ENCODE results near the gene TUSC2. TPM values are rescaled to one million over a fixed set of nuclear protein-coding genes. Genes with fewer than 3 reads are reported as not detected.

The TUSC2 gene
- total RNA-seq, 1 experiment from 2014 or later: 33.5 TPM

- peak overlapping the region; percentile 72 for H3K9ac ChIP-seq (ENCODE audit: extremely low read depth, insufficient read length, low read length)
- peak overlapping the region; percentile 85 to 97 for H3K4me3 Mint-ChIP-seq
These were observed 8.0 kb downstream of the TUSC2 start for GRCh38 chr3:50319894-50320625.

More at GRCh38 chr3:50319894-50320625, 8.0 kb downstream of the TUSC2 start:
- H4K5ac ChIP-seq (ENCODE audit: insufficient read length, low read depth, low read length): no peak overlapping the region
- no peak overlapping the region for H3T11ph ChIP-seq (ENCODE audit: low read length)
- no peak overlapping the region for H3K56ac ChIP-seq (ENCODE audit: insufficient read length, low read depth, low read length)
- no peaks in the 10 kb centered on the region for H3K79me1 ChIP-seq (ENCODE audit: insufficient read depth, low read depth, low read length, poor library complexity, severe bottlenecking)
- no peak overlapping the region for H2AK5ac ChIP-seq (ENCODE audit: insufficient read length, low read length)
- no peak overlapping the region for H4K8ac ChIP-seq (replicated peaks; ENCODE audit: insufficient read length, low read depth, low read length)
- no peak overlapping the region for H2AFZ ChIP-seq (ENCODE audit: low read length)
- no peaks in the 10 kb centered on the region for H3K9me3 Mint-ChIP-seq
- no peak overlapping the region for H3K14ac ChIP-seq (ENCODE audit: insufficient read depth, low read length)
- H3K23ac ChIP-seq (ENCODE audit: insufficient read length, low read depth, low read length): no peak overlapping the region
- H3K18ac ChIP-seq (ENCODE audit: insufficient read length, low read depth, low read length): no peak overlapping the region
- TF ChIP-seq, protein P1, sequence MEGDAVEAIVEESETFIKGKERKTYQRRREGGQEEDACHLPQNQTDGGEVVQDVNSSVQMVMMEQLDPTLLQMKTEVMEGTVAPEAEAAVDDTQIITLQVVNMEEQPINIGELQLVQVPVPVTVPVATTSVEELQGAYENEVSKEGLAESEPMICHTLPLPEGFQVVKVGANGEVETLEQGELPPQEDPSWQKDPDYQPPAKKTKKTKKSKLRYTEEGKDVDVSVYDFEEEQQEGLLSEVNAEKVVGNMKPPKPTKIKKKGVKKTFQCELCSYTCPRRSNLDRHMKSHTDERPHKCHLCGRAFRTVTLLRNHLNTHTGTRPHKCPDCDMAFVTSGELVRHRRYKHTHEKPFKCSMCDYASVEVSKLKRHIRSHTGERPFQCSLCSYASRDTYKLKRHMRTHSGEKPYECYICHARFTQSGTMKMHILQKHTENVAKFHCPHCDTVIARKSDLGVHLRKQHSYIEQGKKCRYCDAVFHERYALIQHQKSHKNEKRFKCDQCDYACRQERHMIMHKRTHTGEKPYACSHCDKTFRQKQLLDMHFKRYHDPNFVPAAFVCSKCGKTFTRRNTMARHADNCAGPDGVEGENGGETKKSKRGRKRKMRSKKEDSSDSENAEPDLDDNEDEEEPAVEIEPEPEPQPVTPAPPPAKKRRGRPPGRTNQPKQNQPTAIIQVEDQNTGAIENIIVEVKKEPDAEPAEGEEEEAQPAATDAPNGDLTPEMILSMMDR (conservative IDR thresholded peaks at IDR 0.05): no peak
- H3K27me3 ChIP-seq (ENCODE audit: insufficient read depth, low read length): no peaks in the 10 kb centered on the region
- peak overlapping the region in 2 of 3 experiments; percentile 92 to 93; a peak in 3 of 7 replicates for H3K27ac Mint-ChIP-seq
- no peak overlapping the region for H4K91ac ChIP-seq (ENCODE audit: insufficient read length, low read depth, low read length)
- peaks cover 15% of the 10 kb centered on the region for H3K23me2 ChIP-seq (ENCODE audit: insufficient read length, low read depth, low read length, poor library complexity, severe bottlenecking)
- H2BK120ac ChIP-seq (ENCODE audit: low read depth, low read length, poor library complexity, severe bottlenecking): no peak overlapping the region
- H3K4ac ChIP-seq (ENCODE audit: low read depth, low read length): no peak overlapping the region
- H3K36me3 Mint-ChIP-seq (ENCODE audit: insufficient read depth in 1 of 3, low read depth in 3 of 3): peaks cover 42 to 59% (median 46%) of the 10 kb centered on the region in 3 experiments
- H4K20me1 ChIP-seq (ENCODE audit: control insufficient read depth, insufficient read depth, insufficient read length): no peaks in the 10 kb centered on the region
- WGBS (ENCODE audit: extremely low coverage, insufficient read length, low lambda C conversion rate): no CpG with 5 or more reads among the region's 29 CpGs
- H2BK12ac ChIP-seq (ENCODE audit: insufficient read length, low read depth, low read length): no peak overlapping the region
- DNase-seq: no peak
- peaks cover 5% of the 10 kb centered on the region; the same call in 1 of the 2 replicates for H3K79me2 ChIP-seq (ENCODE audit: insufficient read depth, low read length)
- H3K9me3 ChIP-seq (ENCODE audit: control insufficient read depth, low read depth, low read length): no peaks in the 10 kb centered on the region
- peaks cover 27 to 42% of the 10 kb centered on the region in 2 experiments for H3K4me1 Mint-ChIP-seq
- H3K4me2 ChIP-seq (ENCODE audit: insufficient read depth, insufficient read length, low read length): peak overlapping the region; percentile 83
- no peak overlapping the region for H2BK15ac ChIP-seq (ENCODE audit: low read depth, low read length)
- peaks cover 6% of the 10 kb centered on the region; the same call in 1 of the 2 replicates for H3K4me1 ChIP-seq (ENCODE audit: insufficient read depth, low read length)
- no peak overlapping the region for H2BK20ac ChIP-seq (ENCODE audit: low read depth, low read length, poor library complexity, severe bottlenecking)
- no peak overlapping the region for H2BK5ac ChIP-seq (ENCODE audit: insufficient read length, low read length)
- no peak overlapping the region for H3K27ac ChIP-seq (ENCODE audit: insufficient read length, low read depth, low read length)
- H3K27me3 Mint-ChIP-seq (ENCODE audit: low read depth): no peaks in the 10 kb centered on the region

Data from H9 (cell line).